Cortex of kidney (tissue), 1 donor: ENCODE measurements around the gene ZNF496.
"Not testable (repeated sequence)": the region's sequence is repeated elsewhere in the genome, so short reads cannot be mapped to it uniquely, and the experiment has no call there.

ENCODE experiments used
- DNase-seq: peaks from one replicate; lab custom pipeline; 2025; lab: John Stamatoyannopoulos, UW

The ZNF496 gene

GRCh38 chr1:247291833-247292561 lies 39.7 kb downstream of the ZNF496 start:
- no peak for DNase-seq

- DNase-seq: no peak
Measured at GRCh38 chr1:247291161-247291560, 40.5 kb downstream of the ZNF496 start.

DNA sequence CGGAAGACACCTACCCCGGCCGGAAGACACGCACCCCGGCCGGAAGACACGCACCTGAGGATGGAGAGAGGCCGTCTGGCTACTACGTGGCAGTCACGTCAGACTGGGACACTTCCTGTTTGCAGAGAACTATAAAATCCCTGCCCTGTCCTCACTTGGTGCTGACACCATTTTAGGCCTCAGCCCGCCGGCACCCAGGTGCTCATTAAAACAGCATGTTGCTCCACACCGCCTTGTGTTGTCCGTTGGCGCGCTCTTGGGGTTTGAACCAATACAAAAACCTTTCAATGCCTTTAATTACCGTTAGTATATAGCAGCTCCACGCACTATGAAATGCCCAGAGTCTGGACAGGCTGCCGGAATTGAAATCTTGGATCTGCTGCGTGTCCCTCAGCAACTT lies 41.1 kb downstream of the ZNF496 start:
- DNase-seq: no peak

DNA sequence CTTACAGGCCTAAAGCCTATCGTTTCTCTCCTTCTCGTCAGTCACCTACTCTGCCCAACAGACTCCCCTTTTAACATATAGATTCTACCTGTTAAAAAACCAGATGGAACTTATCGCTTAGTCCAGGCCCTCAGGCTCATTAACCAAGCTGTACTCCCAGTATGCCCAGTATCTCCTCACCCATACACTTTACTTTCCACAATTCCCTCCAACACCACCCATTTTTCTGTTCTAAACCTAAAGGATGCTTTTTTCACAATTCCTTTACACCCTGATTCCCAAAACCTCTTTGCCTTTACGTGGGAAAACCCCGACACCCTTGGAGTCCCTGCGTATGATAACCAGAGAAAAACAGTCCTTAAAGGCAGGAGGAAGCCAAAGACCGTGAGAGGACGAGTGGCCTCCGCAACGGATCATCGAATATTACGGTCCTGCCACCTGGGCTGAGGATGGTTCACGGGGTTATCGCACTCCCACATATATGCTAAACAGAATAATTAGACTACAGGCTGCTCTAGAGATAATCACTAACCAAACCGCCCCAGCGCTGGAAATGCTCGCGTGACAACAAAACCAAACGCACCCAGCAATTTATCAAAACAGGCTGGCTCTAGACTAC lies 42.3 kb downstream of the ZNF496 start:
- not testable (repeated sequence) for DNase-seq

GRCh38 chr1:247288341-247288740 lies 43.3 kb downstream of the ZNF496 start:
- no peak for DNase-seq

DNA sequence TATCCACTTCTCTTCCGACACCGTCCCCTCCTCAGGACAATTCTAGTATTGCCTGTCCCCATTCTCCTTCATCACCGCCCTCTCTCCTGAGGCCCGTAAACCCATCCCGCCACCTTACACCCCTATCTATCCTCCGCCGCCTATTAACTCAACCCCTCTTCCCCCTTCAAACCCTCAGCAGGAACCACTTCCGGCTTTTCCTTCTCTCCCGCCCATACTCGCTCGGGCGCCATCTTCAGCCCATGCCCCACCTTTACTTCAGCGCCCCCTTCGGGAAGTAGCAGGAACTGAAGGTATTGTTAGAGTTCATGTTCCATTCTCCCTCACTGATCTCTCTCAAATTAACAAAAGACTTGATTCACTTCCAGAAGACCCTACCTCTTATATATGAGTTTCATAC lies 44.2 kb downstream of the ZNF496 start:
- no peak for DNase-seq

DNA sequence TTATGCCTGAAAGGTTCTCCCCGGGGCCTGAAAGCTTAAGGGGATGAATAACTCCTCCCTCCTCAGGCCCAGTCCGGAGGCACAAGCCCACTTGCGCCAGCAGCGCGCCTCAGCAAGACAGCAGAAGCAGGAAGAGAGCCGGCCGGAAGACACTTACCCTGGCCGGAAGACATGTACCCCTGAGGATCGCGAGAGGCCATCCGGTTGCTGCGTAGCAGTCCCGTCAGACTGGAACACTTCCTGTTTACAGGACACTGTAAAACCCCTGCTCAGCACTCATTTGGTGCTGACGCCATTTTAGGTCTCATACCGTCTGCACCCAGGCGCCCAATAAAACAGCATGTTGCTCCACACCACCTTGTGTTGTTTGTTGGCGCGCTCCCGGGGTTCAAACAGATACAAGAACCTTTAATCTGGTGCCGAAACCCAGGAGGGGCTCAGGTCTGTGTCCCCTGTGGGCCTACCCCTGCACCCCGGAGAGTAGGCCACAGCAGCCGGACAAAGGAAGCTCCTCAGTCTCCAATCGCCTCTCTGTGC lies 45.5 kb downstream of the ZNF496 start:
- no peak for DNase-seq

DNA sequence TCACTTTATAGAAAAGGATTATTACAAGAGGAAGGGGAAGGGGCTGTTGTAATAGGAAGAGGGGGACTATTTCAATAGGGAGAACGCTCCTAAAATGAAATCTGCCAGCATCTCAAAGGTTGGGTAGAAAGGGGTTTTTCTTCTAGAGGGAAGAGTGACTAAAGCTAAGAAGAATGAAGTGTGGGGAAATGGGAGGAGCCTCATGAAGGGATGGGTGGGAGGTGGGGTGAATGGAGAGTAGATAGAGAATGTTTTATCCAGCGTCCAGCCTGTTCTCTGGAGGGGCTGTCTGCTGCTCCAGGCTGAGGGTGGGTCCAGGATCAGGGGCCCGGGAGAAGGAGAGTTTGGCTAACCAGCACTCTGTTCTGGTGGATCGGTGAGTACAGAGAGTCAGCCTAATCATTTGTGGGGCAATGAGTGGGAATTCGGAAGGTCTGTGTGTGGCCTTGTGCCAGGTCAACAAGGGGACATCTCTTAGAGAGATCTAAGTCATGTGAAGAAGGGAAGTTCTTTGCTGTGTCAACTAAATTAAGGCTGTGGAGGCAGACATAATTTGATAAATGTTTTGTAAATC lies 50.6 kb downstream of the ZNF496 start:
- no peak for DNase-seq

DNA sequence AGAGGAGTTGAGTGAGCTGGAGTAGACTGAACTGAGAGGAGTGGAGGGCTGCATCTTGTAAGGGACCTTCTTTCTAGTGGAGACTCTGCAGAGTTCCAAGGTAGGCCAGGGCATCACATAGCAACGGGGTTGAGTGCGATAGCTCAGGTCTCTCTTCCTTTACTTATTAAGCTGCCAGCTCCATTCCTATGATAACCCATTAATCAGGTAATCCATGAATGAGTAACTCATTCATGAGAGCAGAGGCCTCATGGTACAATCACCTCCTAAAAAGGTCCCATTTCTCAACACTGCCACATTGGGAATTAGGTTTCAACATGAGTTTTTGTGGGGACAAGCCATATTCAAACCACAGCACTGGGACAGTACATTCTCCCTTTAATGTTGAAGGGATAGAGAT lies 54.5 kb downstream of the ZNF496 start:
- no peak for DNase-seq

DNA sequence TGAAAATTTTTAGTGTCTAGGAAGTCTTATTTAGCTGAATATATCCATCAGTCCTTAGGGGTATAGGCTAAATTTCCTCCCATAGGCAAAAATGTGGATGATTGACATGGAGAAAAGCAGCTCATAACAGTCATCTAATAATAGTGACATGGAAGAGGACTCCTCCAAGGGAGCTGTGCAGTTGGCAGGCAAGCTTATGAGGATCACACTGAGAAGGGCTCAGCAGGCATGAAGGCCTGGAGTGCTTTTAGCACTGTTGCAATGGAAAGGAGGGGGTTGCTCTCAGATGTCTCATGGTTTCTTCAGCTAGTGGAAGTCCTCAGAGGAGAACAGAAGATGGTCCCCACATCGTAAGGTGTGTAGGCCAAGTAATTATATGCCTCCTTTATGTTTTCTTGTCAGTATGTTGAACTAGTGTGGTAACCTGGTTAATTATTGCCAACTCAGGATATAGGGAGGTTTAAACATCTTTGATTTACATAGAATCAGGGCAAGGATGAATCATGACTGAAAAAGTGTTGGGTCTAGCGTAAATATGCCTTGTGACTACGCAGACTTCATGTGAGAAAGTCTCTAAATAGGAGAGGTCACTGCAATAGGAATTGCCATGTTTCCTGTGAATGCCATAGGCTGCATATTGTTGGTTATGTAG lies 56.9 kb downstream of the ZNF496 start:
- DNase-seq: no peak

DNA sequence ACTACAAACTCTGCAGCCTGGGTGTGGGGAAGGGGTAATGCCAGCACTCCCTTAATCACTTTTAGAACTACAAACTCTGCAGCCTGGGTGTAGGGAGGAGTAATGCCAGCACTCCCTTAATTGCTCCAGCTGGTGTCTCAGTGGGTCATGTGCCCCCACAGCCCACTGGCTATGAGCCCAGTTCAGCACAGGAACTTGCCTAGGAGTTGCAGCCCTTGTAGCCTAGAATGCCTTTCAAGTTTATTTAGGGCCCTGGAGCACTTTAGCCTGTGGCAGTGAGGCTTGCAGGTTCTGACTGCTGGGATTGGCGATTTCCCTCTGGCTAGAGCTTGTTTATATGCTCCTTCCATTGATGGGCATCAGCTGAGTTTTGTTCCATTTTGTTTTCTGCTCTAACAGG lies 58.7 kb downstream of the ZNF496 start:
- no peak for DNase-seq

DNA sequence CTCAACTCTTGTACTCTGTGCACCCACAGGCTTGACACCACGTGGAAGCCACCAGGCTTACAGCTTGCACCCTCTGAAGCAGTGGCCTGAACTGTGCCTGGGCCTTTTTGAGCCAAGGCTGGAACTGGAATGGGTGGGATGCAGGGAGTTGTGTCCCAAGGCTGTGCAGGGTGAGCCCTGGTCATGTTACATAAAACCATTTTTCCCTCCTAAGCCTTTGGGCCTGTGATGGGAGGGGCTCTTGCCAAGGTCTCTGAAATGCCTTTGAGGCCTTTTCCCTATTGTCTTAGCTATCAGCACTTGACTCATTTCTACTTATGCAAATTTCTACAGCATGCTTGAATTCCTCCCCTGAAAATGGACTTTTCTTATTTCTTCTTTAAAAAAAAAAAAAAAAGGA lies 61.7 kb downstream of the ZNF496 start:
- no peak for DNase-seq

DNA sequence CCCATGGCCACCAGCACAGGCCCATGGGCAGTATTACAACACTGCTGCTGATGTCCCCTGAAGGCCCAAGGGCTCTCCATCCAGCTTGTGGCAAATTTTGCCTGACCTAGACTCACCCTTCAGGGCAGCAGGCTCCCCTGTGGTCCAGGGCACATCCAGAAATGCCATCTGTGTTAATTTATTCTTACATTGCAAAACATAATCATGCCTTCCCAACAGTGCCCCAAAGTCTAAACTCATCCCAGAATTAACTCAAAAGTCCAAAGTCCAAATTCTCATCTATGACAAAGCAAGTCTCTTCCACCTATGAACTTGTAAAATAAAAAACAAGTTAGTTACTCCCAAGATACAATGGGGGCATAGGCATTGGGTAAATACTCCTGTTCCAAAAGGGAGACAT lies 62.5 kb downstream of the ZNF496 start:
- no peak for DNase-seq

- no peak for DNase-seq
Measured at GRCh38 chr1:247268390-247269045, 63.1 kb downstream of the ZNF496 start.

DNA sequence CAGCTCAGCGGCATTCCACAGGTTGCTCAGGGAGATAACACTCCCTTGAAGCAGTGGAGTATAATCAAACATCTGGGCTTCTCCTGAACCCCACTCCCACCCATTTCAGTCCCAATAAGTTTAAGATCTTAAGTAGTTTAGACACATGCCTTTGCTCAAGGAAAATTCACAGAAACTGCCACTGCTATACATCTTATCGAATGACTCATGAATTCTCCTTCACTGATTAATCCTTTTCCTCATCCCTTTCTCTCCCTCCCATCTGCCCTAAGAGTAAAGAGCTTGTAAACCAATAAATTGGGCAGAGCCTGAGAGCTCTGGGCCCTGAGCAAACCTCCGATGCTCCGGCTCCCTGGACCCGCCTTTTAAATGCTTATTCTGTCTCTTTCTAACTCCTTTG lies 65.6 kb downstream of the ZNF496 start:
- DNase-seq: no peak

DNA sequence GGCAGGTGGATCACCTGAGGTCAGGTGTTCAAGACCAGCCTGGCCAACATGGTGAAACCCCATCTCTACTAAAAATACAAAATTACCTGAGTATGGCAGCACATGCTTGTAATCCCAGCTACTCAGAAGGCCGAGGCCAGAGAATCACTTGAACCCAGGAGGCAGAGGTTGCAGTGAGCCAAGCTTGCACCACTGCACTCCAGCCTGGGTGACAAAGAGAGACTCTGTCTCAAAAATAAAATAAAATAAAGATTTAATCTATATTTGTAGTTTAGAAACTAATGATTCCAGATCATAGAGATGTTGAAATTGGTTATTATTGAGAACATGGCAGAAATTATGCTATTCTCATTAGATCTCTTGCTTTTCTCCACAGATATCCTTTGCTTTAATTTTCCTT lies 75.9 kb downstream of the ZNF496 start, which contains the start of gene VN1R5:
VN1R5 (plus strand) TSS at position 301 of the 400 bp plus-strand sequence.
- not testable (repeated sequence) for DNase-seq

GRCh38 chr1:247247568-247247967 lies 84.1 kb downstream of the ZNF496 start:
- no peak for DNase-seq
